Measurements from ENCODE around the gene PPM1K.

GRCh38 chr4:88223516-88223915 is 60.8 kb downstream of the PPM1K start:
- TF ChIP-seq POLR2A (IDR thresholded peaks at IDR 0.05) (no peak), CTCF (IDR thresholded peaks at IDR 0.05) (no peak)
